Brain microvascular endothelial cell (primary cell): ENCODE measurements around the gene NAA38.

ENCODE experiments used
- DNase-seq: peaks from one replicate; pipeline ENCODE4 v3.0.0-alpha.2; 2020
- H3K27ac ChIP-seq: fragments of 250-450 bp; sonication (Bioruptor Pico); 2 replicates; pipeline ENCODE4 v1.5.1; 2020; ENCODE audit warnings: mild to moderate bottlenecking, moderate library complexity
- H3K27me3 ChIP-seq: fragments of 250-450 bp; sonication (Bioruptor Pico); replicated peaks from 2 replicates; pipeline ENCODE4 v1.5.1; 2020; ENCODE audit warnings: mild to moderate bottlenecking
- H3K36me3 ChIP-seq: fragments of 250-450 bp; sonication (Bioruptor Pico); replicated peaks from 2 replicates; pipeline ENCODE4 v1.5.1; 2020; ENCODE audit warnings: mild to moderate bottlenecking
- H3K4me3 ChIP-seq: 2 replicates; pipeline ENCODE4 v1.5.1; 2011; ENCODE audit warnings: low read depth, mild to moderate bottlenecking, control low read depth, low read length, moderate library complexity
- CTCF ChIP-seq: IDR thresholded peaks from 2 replicates; pipeline ENCODE4 v1.5.1; 2011; ENCODE audit warnings: low read depth, mild to moderate bottlenecking, moderate library complexity, low read length, control low read depth, inconsistent platforms; ENCODE audit errors: missing control alignments
- in situ Hi-C: cut with HindIII; loops from 2 replicates; pipeline ENCODE4 v1.10.0; 2017; ENCODE audit warnings: low sequenced_read_pairs, low pct_ligation_motif_present

The NAA38 gene

GRCh38 chr17:7859028-7859427 is 1.7 kb upstream of the NAA38 start:
- no peak for DNase-seq
- Histone ChIP-seq H3K27ac (no peak overlapping the region), H3K36me3 (peaks cover 3% of the 10 kb centered on the region), H3K27me3 (no peaks in the 10 kb centered on the region), H3K4me3 (peak overlapping the region; percentile 70)
- in situ Hi-C loops = no loop called here
- no peak for TF ChIP-seq CTCF

GRCh38 chr17:7858522-7858810 is 1.1 kb upstream of the NAA38 start:
- peaks cover 3% of the 10 kb centered on the region for H3K36me3 ChIP-seq
- peak overlapping the region; percentile 92 for H3K27ac ChIP-seq
- in situ Hi-C loops = no loop called here
- no peaks in the 10 kb centered on the region for H3K27me3 ChIP-seq
- DNase-seq = peak; percentile 29
- H3K4me3 ChIP-seq = peak overlapping the region; percentile 70
- peak; percentile 69 for TF ChIP-seq CTCF

- Histone ChIP-seq H3K27me3 (no peaks in the 10 kb centered on the region), H3K4me3 (peak within 1 kb of the TSS; percentile 70), H3K36me3 (peaks cover 8% of the 10 kb centered on the region), H3K27ac (peak within 1 kb of the TSS; percentile 92)
- peak; percentile 94 for DNase-seq
- in situ Hi-C loops = no loop called here
- TF ChIP-seq CTCF = no peak
These were observed 558 bp upstream of the NAA38 start, which contains the start of gene CYB5D1 for GRCh38 chr17:7857713-7858521. Gene CYB5D1, plus strand, starts transcription at chr17:7858003. Its CDS starts 132 bp downstream, at chr17:7858135.

GRCh38 chr17:7856011-7856810 is 1.1 kb downstream of the NAA38 start:
- DNase-seq = no peak
- peak overlapping the region; percentile 92 for H3K27ac ChIP-seq
- in situ Hi-C loops = no loop called here
- H3K27me3 ChIP-seq = no peaks in the 10 kb centered on the region
- peak overlapping the region; percentile 70 for H3K4me3 ChIP-seq
- H3K36me3 ChIP-seq = peaks cover 19% of the 10 kb centered on the region
- no peak for TF ChIP-seq CTCF

GRCh38 chr17:7855660-7856010 is 1.7 kb downstream of the NAA38 start:
- peak overlapping the region; percentile 1 for H3K27ac ChIP-seq
- peak overlapping the region; percentile 70 for H3K4me3 ChIP-seq
- H3K36me3 ChIP-seq = peaks cover 25% of the 10 kb centered on the region
- in situ Hi-C loops = no loop called here
- no peak for DNase-seq
- no peaks in the 10 kb centered on the region for H3K27me3 ChIP-seq
- TF ChIP-seq CTCF = no peak
